ENCODE data around the gene ITPK1. TPM values are rescaled to one million over a fixed set of nuclear protein-coding genes. Genes with fewer than 3 reads are reported as not detected.

The ITPK1 gene
- polyA plus RNA-seq, 1 of the 3 experiments (the other 2 are of a cell fraction): 23.2 TPM

DNA sequence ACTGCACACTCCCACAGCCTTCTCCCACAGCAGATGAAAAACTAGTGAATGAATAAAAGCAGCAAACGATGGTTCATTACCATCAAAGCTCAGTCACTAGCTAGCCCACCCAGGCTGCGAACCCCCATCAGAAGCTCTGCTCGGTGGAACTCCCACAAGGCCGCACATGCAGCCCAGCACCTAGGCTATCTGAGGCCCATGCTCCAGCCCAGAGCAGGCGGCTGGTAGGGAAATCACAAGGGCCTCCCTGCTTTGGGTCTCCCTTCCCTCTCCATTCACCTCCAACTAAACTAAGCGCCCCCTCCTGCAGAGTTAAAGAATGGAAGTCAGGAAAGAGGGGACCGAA lies 69.0 kb downstream of the ITPK1 start:
- DNase-seq: no peak
- Histone ChIP-seq H3K9me3 (no peaks in the 10 kb centered on the region), H3K9ac (no peak overlapping the region), H3K27me3 (ENCODE audit: insufficient read depth) (no peaks in the 10 kb centered on the region), H3K79me2 (ENCODE audit: insufficient read depth) (0 out of 2 replicates have a peak, but pooled peaks cover 2% of the 10 kb centered on the region), H4K20me1 (ENCODE audit: insufficient read depth) (no peaks in the 10 kb centered on the region), H3K4me2 (no peak overlapping the region), H2AFZ (ENCODE audit: low read depth) (no peak overlapping the region), H3K27ac (ENCODE audit: low read depth in 2 of 2, low read length in 1 of 2) (peak overlapping the region in 1 of 2 experiments; percentile 86; a peak in 2 of 4 replicates), H3K36me3 (replicated peaks in 1 of 2; ENCODE audit: control insufficient read depth in 1 of 2, insufficient read depth in 2 of 2, low read length in 1 of 2) (no peaks in the 10 kb centered on the region), H3F3A (replicated peaks; ENCODE audit: insufficient read depth) (no peaks in the 10 kb centered on the region), H3K9me2 (no peaks in the 10 kb centered on the region), H3K4me3 (ENCODE audit: low read depth in 2 of 2, low read length in 1 of 2) (no peak overlapping the region), H3K4me1 (ENCODE audit: control insufficient read depth in 1 of 2, insufficient read depth in 2 of 2, low read depth in 1 of 2, low read length in 1 of 2) (peaks cover 15 to 72% of the 10 kb centered on the region in 2 experiments)
- WGBS (ENCODE audit: low lambda C conversion rate): 92% methylated on average over 7 of the region's 7 CpGs
- CTCF ChIA-PET: interaction anchor here (0.9 to 3.2 kb wide), 5 partner anchors 45 to 166 kb away, joined by 3 to 16 read pairs (median 3); no protein-coding TSS in a partner anchor
- TF ChIP-seq POLR2AphosphoS5 (IDR thresholded peaks at IDR 0.05; ENCODE audit: low read depth, low read length) (no peak), YY1 (IDR thresholded peaks at IDR 0.05; ENCODE audit: low read depth) (no peak), ELF1 (IDR thresholded peaks at IDR 0.05) (no peak), RFX5 (IDR thresholded peaks at IDR 0.05; ENCODE audit: low read length) (no peak), SIN3A (IDR thresholded peaks at IDR 0.05; ENCODE audit: borderline replicate concordance, low read depth, low read length) (no peak), FOSL2 (IDR thresholded peaks at IDR 0.05; ENCODE audit: borderline replicate concordance, low read depth) (no peak), GATA2 (CRISPR knock-in tag; IDR thresholded peaks at IDR 0.05) (no peak), RAD21 (IDR thresholded peaks at IDR 0.05; ENCODE audit: low read length) (no peak), MXI1 (IDR thresholded peaks at IDR 0.05; ENCODE audit: low read depth, low read length) (no peak), TAF1 (IDR thresholded peaks at IDR 0.05; ENCODE audit: borderline replicate concordance, low read depth, low read length) (no peak), NFIC (IDR thresholded peaks at IDR 0.05; ENCODE audit: borderline replicate concordance) (no peak), CHD2 (IDR thresholded peaks at IDR 0.05; ENCODE audit: low read length, partially characterized antibody) (no peak)
- TF ChIP-seq, protein P1, sequence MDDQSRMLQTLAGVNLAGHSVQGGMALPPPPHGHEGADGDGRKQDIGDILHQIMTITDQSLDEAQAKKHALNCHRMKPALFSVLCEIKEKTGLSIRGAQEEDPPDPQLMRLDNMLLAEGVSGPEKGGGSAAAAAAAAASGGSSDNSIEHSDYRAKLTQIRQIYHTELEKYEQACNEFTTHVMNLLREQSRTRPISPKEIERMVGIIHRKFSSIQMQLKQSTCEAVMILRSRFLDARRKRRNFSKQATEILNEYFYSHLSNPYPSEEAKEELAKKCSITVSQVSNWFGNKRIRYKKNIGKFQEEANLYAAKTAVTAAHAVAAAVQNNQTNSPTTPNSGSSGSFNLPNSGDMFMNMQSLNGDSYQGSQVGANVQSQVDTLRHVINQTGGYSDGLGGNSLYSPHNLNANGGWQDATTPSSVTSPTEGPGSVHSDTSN (IDR thresholded peaks at IDR 0.05): no peak
- TF ChIP-seq, protein P2, sequence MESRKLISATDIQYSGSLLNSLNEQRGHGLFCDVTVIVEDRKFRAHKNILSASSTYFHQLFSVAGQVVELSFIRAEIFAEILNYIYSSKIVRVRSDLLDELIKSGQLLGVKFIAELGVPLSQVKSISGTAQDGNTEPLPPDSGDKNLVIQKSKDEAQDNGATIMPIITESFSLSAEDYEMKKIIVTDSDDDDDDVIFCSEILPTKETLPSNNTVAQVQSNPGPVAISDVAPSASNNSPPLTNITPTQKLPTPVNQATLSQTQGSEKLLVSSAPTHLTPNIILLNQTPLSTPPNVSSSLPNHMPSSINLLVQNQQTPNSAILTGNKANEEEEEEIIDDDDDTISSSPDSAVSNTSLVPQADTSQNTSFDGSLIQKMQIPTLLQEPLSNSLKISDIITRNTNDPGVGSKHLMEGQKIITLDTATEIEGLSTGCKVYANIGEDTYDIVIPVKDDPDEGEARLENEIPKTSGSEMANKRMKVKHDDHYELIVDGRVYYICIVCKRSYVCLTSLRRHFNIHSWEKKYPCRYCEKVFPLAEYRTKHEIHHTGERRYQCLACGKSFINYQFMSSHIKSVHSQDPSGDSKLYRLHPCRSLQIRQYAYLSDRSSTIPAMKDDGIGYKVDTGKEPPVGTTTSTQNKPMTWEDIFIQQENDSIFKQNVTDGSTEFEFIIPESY (IDR thresholded peaks at IDR 0.05; ENCODE audit: borderline replicate concordance, low read depth): no peak
- TF ChIP-seq, protein P3, sequence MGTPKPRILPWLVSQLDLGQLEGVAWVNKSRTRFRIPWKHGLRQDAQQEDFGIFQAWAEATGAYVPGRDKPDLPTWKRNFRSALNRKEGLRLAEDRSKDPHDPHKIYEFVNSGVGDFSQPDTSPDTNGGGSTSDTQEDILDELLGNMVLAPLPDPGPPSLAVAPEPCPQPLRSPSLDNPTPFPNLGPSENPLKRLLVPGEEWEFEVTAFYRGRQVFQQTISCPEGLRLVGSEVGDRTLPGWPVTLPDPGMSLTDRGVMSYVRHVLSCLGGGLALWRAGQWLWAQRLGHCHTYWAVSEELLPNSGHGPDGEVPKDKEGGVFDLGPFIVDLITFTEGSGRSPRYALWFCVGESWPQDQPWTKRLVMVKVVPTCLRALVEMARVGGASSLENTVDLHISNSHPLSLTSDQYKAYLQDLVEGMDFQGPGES (IDR thresholded peaks at IDR 0.05; ENCODE audit: low read depth, low read length): no peak
- TF ChIP-seq, protein P4, sequence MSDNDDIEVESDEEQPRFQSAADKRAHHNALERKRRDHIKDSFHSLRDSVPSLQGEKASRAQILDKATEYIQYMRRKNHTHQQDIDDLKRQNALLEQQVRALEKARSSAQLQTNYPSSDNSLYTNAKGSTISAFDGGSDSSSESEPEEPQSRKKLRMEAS (IDR thresholded peaks at IDR 0.05; ENCODE audit: low read depth): no peak
- TF ChIP-seq, protein P5, sequence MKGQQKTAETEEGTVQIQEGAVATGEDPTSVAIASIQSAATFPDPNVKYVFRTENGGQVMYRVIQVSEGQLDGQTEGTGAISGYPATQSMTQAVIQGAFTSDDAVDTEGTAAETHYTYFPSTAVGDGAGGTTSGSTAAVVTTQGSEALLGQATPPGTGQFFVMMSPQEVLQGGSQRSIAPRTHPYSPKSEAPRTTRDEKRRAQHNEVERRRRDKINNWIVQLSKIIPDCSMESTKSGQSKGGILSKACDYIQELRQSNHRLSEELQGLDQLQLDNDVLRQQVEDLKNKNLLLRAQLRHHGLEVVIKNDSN (IDR thresholded peaks at IDR 0.05; ENCODE audit: borderline replicate concordance, low read depth): no peak
- POLR2A ChIA-PET: interaction anchor here (1.5 kb wide), 1 partner anchor 68 kb away, joined by 3 read pairs; no protein-coding TSS in a partner anchor

Data from SK-N-SH (cell line).